GM21786 (cell line): ENCODE results near the gene SYNDIG1.

ENCODE experiments used
- ATAC-seq: cut with Tn5 transposase; IDR thresholded peaks from one replicate; pipeline ENCODE4 v1.9.1; 2021; ENCODE audit not compliant: unreplicated experiment

SYNDIG1 gene

GRCh38 chr20:24446811-24447210 is 22.6 kb upstream of the SYNDIG1 start:
- ATAC-seq: no peak

GRCh38 chr20:24448170-24448569 is 21.3 kb upstream of the SYNDIG1 start:
- ATAC-seq: no peak

DNA sequence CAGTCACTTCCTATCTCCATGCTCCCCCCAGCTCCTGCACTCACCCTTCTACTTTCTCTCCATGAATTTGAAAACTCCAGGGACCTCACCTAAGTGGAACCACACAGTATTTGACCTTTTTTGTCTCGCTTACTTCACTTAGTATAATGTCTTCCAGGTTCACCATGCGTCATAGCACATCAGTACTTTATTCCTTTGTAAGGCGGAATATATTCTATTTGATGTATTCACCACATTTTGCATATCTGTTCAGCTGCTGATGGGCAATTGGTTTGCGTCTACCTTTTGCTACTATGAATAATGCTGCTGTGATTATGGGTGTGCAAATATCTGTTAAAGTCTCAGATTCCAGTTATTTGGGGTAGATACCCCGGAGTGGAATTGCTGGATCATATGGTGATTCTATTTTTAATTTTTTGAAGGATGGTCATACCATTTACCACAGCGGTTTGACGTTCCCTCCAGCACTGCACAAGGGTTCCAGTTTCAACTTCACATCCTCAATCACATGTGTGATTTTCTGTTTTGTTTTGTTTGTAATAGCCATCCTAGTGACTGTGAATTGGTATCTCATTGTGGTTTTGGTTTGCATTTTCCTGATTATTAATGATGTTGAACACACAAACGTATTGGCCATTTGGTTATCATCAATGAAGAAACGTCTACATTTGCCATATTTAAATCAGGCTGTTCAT is 20.3 kb upstream of the SYNDIG1 start:
- ATAC-seq: no peak

- no peak for ATAC-seq
These were observed 19.3 kb upstream of the SYNDIG1 start for GRCh38 chr20:24450177-24450576.

GRCh38 chr20:24450624-24451376 is 18.6 kb upstream of the SYNDIG1 start:
- no peak for ATAC-seq

DNA sequence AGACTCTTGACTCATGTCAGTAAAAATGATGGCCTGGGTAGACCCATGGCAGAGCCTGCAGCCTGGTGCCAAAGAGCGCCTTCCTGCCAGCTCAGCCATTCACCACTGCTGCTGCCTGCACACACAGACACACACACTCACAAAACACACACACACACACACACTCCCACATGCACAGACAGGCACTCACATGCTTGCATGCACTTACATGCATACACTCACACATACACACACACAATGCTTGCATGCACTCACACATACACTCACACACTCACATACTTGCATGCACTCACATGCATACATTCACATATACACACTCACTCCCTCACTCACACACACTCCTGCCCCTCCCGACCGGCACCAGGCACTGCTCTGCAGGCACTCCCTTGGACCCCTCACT is 18.0 kb upstream of the SYNDIG1 start:
- no peak for ATAC-seq

DNA sequence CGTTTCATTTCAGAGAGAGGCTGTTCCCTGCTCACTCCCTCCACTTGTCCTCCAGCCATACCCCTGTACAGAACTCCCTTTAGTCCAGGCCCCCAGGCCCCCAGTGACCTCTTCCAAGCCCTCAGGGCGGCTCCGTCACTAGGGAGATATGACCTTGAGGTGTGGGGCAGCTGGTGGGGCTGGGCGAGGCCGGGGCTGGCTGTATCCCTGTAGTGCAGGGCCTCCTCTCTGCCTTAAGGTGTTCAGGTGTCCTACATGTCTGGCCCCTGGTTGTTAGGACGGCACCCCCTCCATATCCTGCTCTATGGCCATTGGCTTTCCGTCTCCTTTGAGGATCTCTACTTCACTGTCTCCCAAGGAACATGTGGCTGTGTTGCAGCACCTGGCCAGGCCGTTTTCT is 17.4 kb upstream of the SYNDIG1 start:
- ATAC-seq: no peak

GRCh38 chr20:24452498-24453127 is 16.8 kb upstream of the SYNDIG1 start:
- no peak for ATAC-seq

DNA sequence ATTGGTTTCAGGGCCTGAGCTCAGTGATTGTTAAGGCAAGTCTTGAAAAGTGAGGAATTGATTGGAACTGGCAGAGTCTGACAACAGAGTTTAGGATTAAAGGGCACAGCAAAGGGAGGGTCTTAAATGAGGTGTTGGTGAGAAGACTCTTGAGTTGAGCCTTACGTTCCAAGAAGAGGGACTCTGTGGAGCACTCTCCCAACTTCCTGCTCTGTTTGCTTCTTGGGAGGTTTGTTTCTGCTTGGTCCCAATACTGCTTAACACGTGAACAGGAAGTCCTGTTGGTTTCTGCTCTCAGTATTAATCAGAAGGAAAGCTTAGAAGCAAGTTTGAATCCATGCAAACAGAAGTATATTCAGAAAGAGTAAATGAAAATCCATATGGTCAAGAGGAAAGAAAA is 15.6 kb upstream of the SYNDIG1 start:
- no peak for ATAC-seq

- no peak for ATAC-seq
These were observed 14.3 kb upstream of the SYNDIG1 start for GRCh38 chr20:24455081-24455480.

GRCh38 chr20:24456398-24456781 is 13.0 kb upstream of the SYNDIG1 start:
- no peak for ATAC-seq

GRCh38 chr20:24458436-24458835 is 11.0 kb upstream of the SYNDIG1 start:
- ATAC-seq: no peak

GRCh38 chr20:24459733-24460132 is 9.7 kb upstream of the SYNDIG1 start:
- no peak for ATAC-seq

- ATAC-seq: no peak
These were observed 8.7 kb upstream of the SYNDIG1 start for GRCh38 chr20:24460712-24461111.

- no peak for ATAC-seq
These were observed 7.6 kb upstream of the SYNDIG1 start for GRCh38 chr20:24461848-24462247.

GRCh38 chr20:24462460-24463010 is 6.9 kb upstream of the SYNDIG1 start:
- ATAC-seq: no peak

- no peak for ATAC-seq
These were observed 4.3 kb upstream of the SYNDIG1 start for GRCh38 chr20:24465159-24465558.

DNA sequence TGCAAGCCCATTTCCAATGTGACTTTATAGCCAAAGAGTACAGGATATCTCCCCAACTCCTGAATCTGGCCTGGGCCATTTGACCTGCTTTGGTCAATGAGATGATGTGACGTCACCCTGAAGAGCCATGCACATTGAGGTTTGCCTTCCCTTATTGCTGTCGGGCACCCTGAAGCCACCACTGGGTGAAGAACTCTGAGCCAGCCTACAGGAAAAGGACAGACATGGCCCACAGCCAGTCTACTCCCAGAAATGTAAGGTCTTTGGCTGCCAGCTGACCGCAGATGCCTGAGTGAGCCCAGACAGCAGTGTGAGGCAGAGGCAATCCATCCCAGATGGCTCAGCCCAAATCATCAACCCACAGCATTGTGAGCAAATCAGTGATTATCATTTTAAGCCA is 3.7 kb upstream of the SYNDIG1 start:
- ATAC-seq: no peak

GRCh38 chr20:24468401-24469115 is 871 bp upstream of the SYNDIG1 start:
- no peak for ATAC-seq

DNA sequence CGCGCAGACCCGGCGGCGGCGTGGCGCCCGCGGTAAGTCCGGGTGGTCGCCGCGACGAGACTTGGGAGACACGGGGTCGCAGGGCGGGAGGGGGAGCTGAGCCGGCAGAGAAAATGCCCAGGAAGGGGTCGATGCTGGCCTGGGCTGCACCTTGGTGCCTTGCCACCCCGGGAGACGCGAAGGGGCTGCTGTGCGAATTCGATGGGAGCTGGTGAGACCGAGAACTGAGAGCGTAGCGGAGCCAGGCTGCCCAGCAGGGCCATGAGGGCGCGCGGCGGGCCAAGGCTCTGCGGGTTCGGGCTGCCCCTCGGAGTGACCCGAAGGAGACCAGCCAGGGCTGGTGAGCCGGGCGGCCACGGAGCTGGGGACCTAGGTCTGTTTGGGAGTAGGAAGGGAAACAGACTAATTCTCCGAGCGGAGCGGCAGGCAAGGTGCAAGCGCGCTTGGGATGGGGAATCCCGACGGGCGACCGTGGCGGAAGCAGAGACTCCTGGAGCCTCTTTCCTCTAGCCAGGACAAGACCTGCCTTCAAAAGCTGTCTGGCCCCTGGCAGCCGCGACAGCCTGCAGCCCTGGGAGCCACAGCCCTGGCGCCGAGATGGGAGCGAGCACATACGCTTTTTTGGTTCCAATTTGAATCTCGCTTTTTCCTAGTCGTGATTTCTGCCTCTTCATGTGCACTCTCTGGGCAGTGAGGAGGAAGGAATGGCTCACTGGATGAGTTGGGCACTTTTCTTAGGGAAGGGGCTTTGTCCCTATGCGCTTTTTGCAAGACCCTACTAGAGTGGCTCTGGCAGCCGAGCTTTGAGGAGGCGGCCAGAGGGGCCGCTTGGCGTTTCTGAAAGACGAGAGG is 691 bp downstream of the SYNDIG1 start:
- ATAC-seq: no peak
